Measurements from ENCODE around the gene ANGPTL4. TPM values are rescaled to one million over a fixed set of nuclear protein-coding genes. Genes with fewer than 3 reads are reported as not detected.
"Not testable (repeated sequence)": the region's sequence is repeated elsewhere in the genome, so short reads cannot be mapped to it uniquely, and the experiment has no call there.

Gene ANGPTL4
- total RNA-seq, 1 experiment from 2014 or later: 1.7 TPM

GRCh38 chr19:8384569-8384968 is 20.6 kb downstream of the ANGPTL4 start:
- H3K36me3 ChIP-seq (ENCODE audit: insufficient read depth, low read length, poor library complexity, severe bottlenecking); H3K4me3 ChIP-seq (ENCODE audit: low read depth, low read length, poor library complexity, severe bottlenecking); H3K27me3 ChIP-seq (replicated peaks; ENCODE audit: insufficient read depth, low read depth, low read length, poor library complexity); intact Hi-C loops (cut with micrococcal nuclease; ENCODE audit: unreplicated experiment); POLR2A ChIA-PET (ENCODE audit: low non-redundant PET); DNase-seq (ENCODE audit: low spot score); CTCF ChIA-PET; H3K4me1 ChIP-seq (ENCODE audit: insufficient read depth, low read length, poor library complexity, severe bottlenecking); BruUV-seq (replicated peaks); H3K27ac ChIP-seq (ENCODE audit: low read depth, low read length, poor library complexity, severe bottlenecking); H3K9me3 ChIP-seq (ENCODE audit: low read depth, low read length, poor library complexity, severe bottlenecking): not testable (repeated sequence)

- BruUV-seq (replicated peaks); H3K27me3 ChIP-seq (replicated peaks; ENCODE audit: insufficient read depth, low read depth, low read length, poor library complexity); POLR2A ChIA-PET (ENCODE audit: low non-redundant PET); H3K36me3 ChIP-seq (ENCODE audit: insufficient read depth, low read length, poor library complexity, severe bottlenecking); H3K4me1 ChIP-seq (ENCODE audit: insufficient read depth, low read length, poor library complexity, severe bottlenecking); DNase-seq (ENCODE audit: low spot score); intact Hi-C loops (cut with micrococcal nuclease; ENCODE audit: unreplicated experiment); H3K4me3 ChIP-seq (ENCODE audit: low read depth, low read length, poor library complexity, severe bottlenecking); H3K27ac ChIP-seq (ENCODE audit: low read depth, low read length, poor library complexity, severe bottlenecking); H3K9me3 ChIP-seq (ENCODE audit: low read depth, low read length, poor library complexity, severe bottlenecking); CTCF ChIA-PET: not testable (repeated sequence)
Measured at GRCh38 chr19:8385103-8385502, 21.1 kb downstream of the ANGPTL4 start.

GRCh38 chr19:8385566-8385965 is 21.6 kb downstream of the ANGPTL4 start:
- POLR2A ChIA-PET (ENCODE audit: low non-redundant PET); DNase-seq (ENCODE audit: low spot score): not testable (repeated sequence)

DNA sequence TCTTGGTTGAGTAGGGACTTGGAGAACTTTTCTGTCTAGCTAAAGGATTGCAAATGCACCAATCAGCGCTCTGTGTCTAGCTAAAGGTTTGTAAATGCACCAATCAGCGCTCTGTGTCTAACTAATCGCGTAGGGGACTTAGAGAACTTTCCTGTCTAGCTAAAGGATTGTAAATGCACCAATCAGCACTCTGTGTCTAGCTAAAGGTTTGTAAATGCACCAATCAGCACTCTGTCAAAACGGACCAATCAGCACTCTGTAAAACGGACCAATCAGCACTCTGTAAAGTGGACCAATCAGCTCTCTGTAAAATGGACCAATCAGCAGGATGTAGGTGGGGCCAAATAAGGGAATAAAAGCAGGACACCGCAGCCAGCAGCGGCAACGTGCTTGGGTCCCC is 22.5 kb downstream of the ANGPTL4 start:
- H3K4me1 ChIP-seq (ENCODE audit: insufficient read depth, low read length, poor library complexity, severe bottlenecking); BruUV-seq (replicated peaks); H3K4me3 ChIP-seq (ENCODE audit: low read depth, low read length, poor library complexity, severe bottlenecking); intact Hi-C loops (cut with micrococcal nuclease; ENCODE audit: unreplicated experiment); H3K9me3 ChIP-seq (ENCODE audit: low read depth, low read length, poor library complexity, severe bottlenecking); DNase-seq (ENCODE audit: low spot score); H3K27ac ChIP-seq (ENCODE audit: low read depth, low read length, poor library complexity, severe bottlenecking); H3K27me3 ChIP-seq (replicated peaks; ENCODE audit: insufficient read depth, low read depth, low read length, poor library complexity); POLR2A ChIA-PET (ENCODE audit: low non-redundant PET); H3K36me3 ChIP-seq (ENCODE audit: insufficient read depth, low read length, poor library complexity, severe bottlenecking); CTCF ChIA-PET: not testable (repeated sequence)

More at GRCh38 chr19:8385566-8385965, 21.6 kb downstream of the ANGPTL4 start:
- intact Hi-C loops (cut with micrococcal nuclease; ENCODE audit: unreplicated experiment); H3K4me1 ChIP-seq (ENCODE audit: insufficient read depth, low read length, poor library complexity, severe bottlenecking); H3K27me3 ChIP-seq (replicated peaks; ENCODE audit: insufficient read depth, low read depth, low read length, poor library complexity); H3K36me3 ChIP-seq (ENCODE audit: insufficient read depth, low read length, poor library complexity, severe bottlenecking); H3K4me3 ChIP-seq (ENCODE audit: low read depth, low read length, poor library complexity, severe bottlenecking); CTCF ChIA-PET; H3K27ac ChIP-seq (ENCODE audit: low read depth, low read length, poor library complexity, severe bottlenecking); BruUV-seq (replicated peaks); H3K9me3 ChIP-seq (ENCODE audit: low read depth, low read length, poor library complexity, severe bottlenecking): not testable (repeated sequence)

DNA sequence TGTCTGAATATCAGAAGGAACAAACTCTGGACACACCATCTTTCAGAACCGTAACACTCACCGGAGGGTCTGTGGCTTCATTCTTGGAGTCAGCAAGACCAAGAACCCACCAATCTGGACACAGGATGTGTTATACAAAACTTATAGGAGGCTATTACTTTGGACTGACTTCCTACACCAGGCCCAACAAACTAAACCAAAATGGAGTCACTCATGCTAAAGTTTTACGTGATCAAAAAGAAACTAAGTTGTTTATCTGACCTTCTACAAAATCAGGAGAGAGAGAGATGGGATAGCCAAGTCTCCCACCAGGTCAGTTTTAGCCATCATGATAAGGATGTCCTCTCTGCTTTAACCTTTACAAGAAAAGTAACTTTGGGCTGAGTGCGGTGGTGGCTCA is 23.0 kb downstream of the ANGPTL4 start:
- H3K27ac ChIP-seq (ENCODE audit: low read depth, low read length, poor library complexity, severe bottlenecking): no peak overlapping the region
- CTCF ChIA-PET: no interaction called here
- no peak for DNase-seq (ENCODE audit: low spot score)
- no peaks in the 10 kb centered on the region for H3K27me3 ChIP-seq (replicated peaks; ENCODE audit: insufficient read depth, low read depth, low read length, poor library complexity)
- H3K4me1 ChIP-seq (ENCODE audit: insufficient read depth, low read length, poor library complexity, severe bottlenecking): peaks cover 5% of the 10 kb centered on the region
- H3K36me3 ChIP-seq (ENCODE audit: insufficient read depth, low read length, poor library complexity, severe bottlenecking): no peaks in the 10 kb centered on the region
- no TSS peak for BruUV-seq (replicated peaks)
- no peak overlapping the region for H3K4me3 ChIP-seq (ENCODE audit: low read depth, low read length, poor library complexity, severe bottlenecking)
- H3K9me3 ChIP-seq (ENCODE audit: low read depth, low read length, poor library complexity, severe bottlenecking): no peaks in the 10 kb centered on the region
- intact Hi-C loops (cut with micrococcal nuclease; ENCODE audit: unreplicated experiment): no loop called here
- POLR2A ChIA-PET (ENCODE audit: low non-redundant PET): no interaction called here
- TF ChIP-seq EZH2 (IDR thresholded peaks at IDR 0.05; ENCODE audit: borderline replicate concordance, low read depth, low read length, poor library complexity, severe bottlenecking): no peak
- TF ChIP-seq, protein P1, sequence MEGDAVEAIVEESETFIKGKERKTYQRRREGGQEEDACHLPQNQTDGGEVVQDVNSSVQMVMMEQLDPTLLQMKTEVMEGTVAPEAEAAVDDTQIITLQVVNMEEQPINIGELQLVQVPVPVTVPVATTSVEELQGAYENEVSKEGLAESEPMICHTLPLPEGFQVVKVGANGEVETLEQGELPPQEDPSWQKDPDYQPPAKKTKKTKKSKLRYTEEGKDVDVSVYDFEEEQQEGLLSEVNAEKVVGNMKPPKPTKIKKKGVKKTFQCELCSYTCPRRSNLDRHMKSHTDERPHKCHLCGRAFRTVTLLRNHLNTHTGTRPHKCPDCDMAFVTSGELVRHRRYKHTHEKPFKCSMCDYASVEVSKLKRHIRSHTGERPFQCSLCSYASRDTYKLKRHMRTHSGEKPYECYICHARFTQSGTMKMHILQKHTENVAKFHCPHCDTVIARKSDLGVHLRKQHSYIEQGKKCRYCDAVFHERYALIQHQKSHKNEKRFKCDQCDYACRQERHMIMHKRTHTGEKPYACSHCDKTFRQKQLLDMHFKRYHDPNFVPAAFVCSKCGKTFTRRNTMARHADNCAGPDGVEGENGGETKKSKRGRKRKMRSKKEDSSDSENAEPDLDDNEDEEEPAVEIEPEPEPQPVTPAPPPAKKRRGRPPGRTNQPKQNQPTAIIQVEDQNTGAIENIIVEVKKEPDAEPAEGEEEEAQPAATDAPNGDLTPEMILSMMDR (conservative IDR thresholded peaks at IDR 0.05; ENCODE audit: low read depth, low read length): no peak

Data from A673 (cell line).